T-helper 9 cell (primary cell): Measurements from ENCODE around the gene CD8B.

ENCODE experiments used
- DNase-seq: peaks from one replicate; pipeline ENCODE4 v3.0.0-alpha.2; 2020

CD8B gene

GRCh38 chr2:86768189-86768949, 93.3 kb downstream of the CD8B start:
- DNase-seq: no peak
